ENCODE data around the gene SLC36A1. TPM values are rescaled to one million over a fixed set of nuclear protein-coding genes. Genes with fewer than 3 reads are reported as not detected.

The SLC36A1 gene
- total and polyA plus RNA-seq, 2 of the 8 experiments (the other 6 are each of a cell fraction or from before 2014, with no cell fraction given), result 6.6 to 9.6 TPM

- Histone ChIP-seq H2BK120ac (replicated peaks; ENCODE audit: low read depth, low read length) (no peak overlapping the region), H3K9me3 (ENCODE audit: insufficient read depth in 2 of 2, low read depth in 1 of 2, low read length in 1 of 2) (no peaks in the 10 kb centered on the region), H2BK15ac (ENCODE audit: low read length) (no peak overlapping the region), H2BK5ac (ENCODE audit: low read depth, low read length) (0 out of 2 replicates have a peak overlapping the region, but pooled peaks have one; percentile 5), H2AK5ac (ENCODE audit: low read depth, low read length) (no peak overlapping the region), H2BK20ac (ENCODE audit: low read length) (0 out of 2 replicates have a peak overlapping the region, but pooled peaks have one; percentile 23), H3K14ac (ENCODE audit: insufficient read length) (no peak overlapping the region), H4K20me1 (replicated peaks in 1 of 2; ENCODE audit: control insufficient read depth in 1 of 2, insufficient read depth in 2 of 2, low read length in 2 of 2) (no peaks in the 10 kb centered on the region), H3K27ac (ENCODE audit: low read depth, low read length) (no peak overlapping the region), H3K79me2 (ENCODE audit: control insufficient read depth in 1 of 2, insufficient read depth in 2 of 2, low read length in 2 of 2) (no peaks in the 10 kb centered on the region), H3K23ac (ENCODE audit: insufficient read length) (no peak overlapping the region), H3K4ac (replicated peaks; ENCODE audit: insufficient read length, low read depth, low read length) (no peak overlapping the region), H3K4me3 (ENCODE audit: extremely low read depth in 1 of 4, insufficient read depth in 2 of 4, low read depth in 3 of 4, low read length in 4 of 4) (no peak overlapping the region), H3K9ac (replicated peaks in 1 of 4; ENCODE audit: extremely low read depth in 1 of 4, low read depth in 3 of 4, low read length in 3 of 4) (no peak overlapping the region), H2AFZ (ENCODE audit: low read length) (no peak overlapping the region), H3K18ac (ENCODE audit: extremely low read depth, low read length) (0 out of 2 replicates have a peak overlapping the region, but pooled peaks have one; percentile 9), H4K5ac (ENCODE audit: insufficient read length, low read depth, low read length) (no peak overlapping the region), H3K4me2 (ENCODE audit: insufficient read depth in 1 of 2, low read depth in 2 of 2, low read length in 2 of 2) (peak overlapping the region; percentile 33 to 56; a peak in 3 of 4 replicates), H3K4me1 (replicated peaks in 1 of 4; ENCODE audit: control insufficient read depth in 3 of 4, insufficient read depth in 4 of 4, low read length in 3 of 4) (peaks cover 0 to 18% (median 11%) of the 10 kb centered on the region in 4 experiments; a peak in 2 of 7 replicates), H4K91ac (replicated peaks; ENCODE audit: insufficient read length, low read length) (no peak overlapping the region), H2BK12ac (ENCODE audit: low read depth, low read length) (no peak overlapping the region), H4K8ac (ENCODE audit: extremely low read depth, insufficient read depth, low read length) (no peak overlapping the region), H3K56ac (replicated peaks; ENCODE audit: insufficient read length, low read depth, low read length) (no peak overlapping the region), H3K79me1 (ENCODE audit: low read depth, low read length) (no peaks in the 10 kb centered on the region), H3K27me3 (replicated peaks in 1 of 4; ENCODE audit: control insufficient read depth in 3 of 4, extremely low read depth in 1 of 4, insufficient read depth in 3 of 4, low read length in 3 of 4) (no peaks in the 10 kb centered on the region), H3K36me3 (ENCODE audit: control insufficient read depth in 2 of 4, insufficient read depth in 4 of 4, low read length in 3 of 4) (no peaks in the 10 kb centered on the region; a peak in 1 of 8 replicates), H3K23me2 (ENCODE audit: low read depth, low read length) (peaks cover 3% of the 10 kb centered on the region; the same call in 1 of the 2 replicates)
- 94% methylated on average over 5 of the region's 5 CpGs; no CpG with 5 or more reads in 1 of the 2 experiments for WGBS, 2 experiments (ENCODE audit: extremely low coverage in 1 of 2, insufficient coverage in 1 of 2, insufficient read length in 1 of 2, insufficient replicate concordance in 2 of 2, low coverage in 1 of 2, low lambda C conversion rate in 2 of 2, missing lambda C conversion rate in 1 of 2)
- DNase-seq (ENCODE audit: low read depth in 1 of 2, low spot score in 2 of 2), result no peak
- ChIA-PET POLR2A (ENCODE audit: partially characterized antibody) (interaction anchor here (1.7 kb wide), 1 partner anchor 12 kb away, joined by 6 read pairs; no protein-coding TSS in a partner anchor), CTCF (ENCODE audit: partially characterized antibody) (interaction anchor here (0.8 to 2.4 kb wide), 5 partner anchors 15 to 168 kb away, joined by 5 to 11 read pairs (median 5); partner anchors contain the start of gene SLC36A1)
- TF ChIP-seq YY1 (IDR thresholded peaks at IDR 0.05; ENCODE audit: low read depth, low read length), result no peak
- TF ChIP-seq RBBP5 (IDR thresholded peaks at IDR 0.05; ENCODE audit: borderline replicate concordance, low read depth, low read length), result no peak
- TF ChIP-seq SP4 (IDR thresholded peaks at IDR 0.05; ENCODE audit: low read length), result no peak
- no peak for TF ChIP-seq NRF1 (IDR thresholded peaks at IDR 0.05; ENCODE audit: low read depth, low read length)
- FAIRE-seq, result no peak
These were observed 36.2 kb downstream of the SLC36A1 start for GRCh38 chr5:151483647-151484046.
